Body of pancreas (tissue), 4 donors: ENCODE measurements around the gene HS6ST3. TPM values are rescaled to one million over a fixed set of nuclear protein-coding genes. Genes with fewer than 3 reads are reported as not detected.

Source experiments
- ATAC-seq: fragments of 150-250 bp; one replicate; pipeline ENCODE4 v1.9.1; 2016
- DNase-seq, 4 donors: peaks; one replicate each; pipeline ENCODE4 v3.0.0-alpha.2; 2019
- H3K27ac ChIP-seq, 4 donors: fragments of 200-600 bp; sonication (generic); 1 replicate in 3 of 4; 2 replicates in 1 of 4; pipeline versions ENCODE4 v1.5.1 to v1.6.1; 2016 to 2019; ENCODE audit warnings: mild to moderate bottlenecking in 1 of 4, mixed read lengths in 1 of 4, moderate library complexity in 1 of 4
- H3K27me3 ChIP-seq, 2 donors: fragments of 200-600 bp; sonication (generic); one replicate each; pipeline ENCODE4 v1.6.0; 2016; ENCODE audit warnings: mild to moderate bottlenecking in 1 of 2
- H3K36me3 ChIP-seq, 2 donors: fragments of 200-600 bp; sonication (generic); replicated peaks in 1 of 2; 2 replicates each; pipeline ENCODE4 v1.5.1; 2016; ENCODE audit warnings: low read depth in 2 of 2; ENCODE audit not compliant: insufficient read depth in 1 of 2
- H3K4me1 ChIP-seq: fragments of 200-600 bp; sonication (generic); one replicate; pipeline ENCODE4 v1.6.0; 2016
- H3K4me3 ChIP-seq, 2 donors: fragments of 200-600 bp; sonication (generic); 1 replicate in 1 of 2; 2 replicates in 1 of 2; pipeline ENCODE4 v1.5.1; 2016 to 2019
- H3K9me3 ChIP-seq, 3 donors: fragments of 200-600 bp; sonication (generic); 1 replicate in 2 of 3; 2 replicates in 1 of 3; pipeline ENCODE4 v1.5.1; 2016
- CTCF ChIP-seq, 7 experiments: fragments of 450-650 bp in 4 of 7; fragments of 200-600 bp in 3 of 7; sonication (generic) in 3 of 7; IDR thresholded peaks; one replicate each; pipeline ENCODE4 v1.5.1; 2016 to 2019; ENCODE audit warnings: antibody characterized with exemption in 7 of 7
- POLR2A ChIP-seq, 3 donors: fragments of 450-650 bp; IDR thresholded peaks; one replicate each; pipeline ENCODE4 v1.6.1; 2016; ENCODE audit warnings: antibody characterized with exemption in 3 of 3, mild to moderate bottlenecking in 2 of 3
- WGBS, 2 donors: methylation state at CpG; one replicate each; pipeline ENCODE4 v1.1.5; 2017; 5-methylcytosine and 5-hydroxymethylcytosine counted together
- intact Hi-C: fragments of 100-400 bp; cut with DNase I; formaldehyde crosslinking; loops from one replicate; pipeline ENCODE4 v1.15.1; 2023
- total RNA-seq, 2 donors: library from RNA; depleted of rRNA; stranded (reverse); fragments of >200 nt; gene quantifications; one replicate each; pipeline ENCODE4 v1.1.0, GENCODE V29; 2016

The HS6ST3 gene
- total RNA-seq, 2 donors from 2014 or later, result 1.3 to 2.3 TPM

- no peak for ATAC-seq
- WGBS, 2 donors, result 75 to 78% methylated on average over 2 of the region's 2 CpGs
- no peaks in the 10 kb centered on the region for H3K27me3 ChIP-seq
- intact Hi-C loops, result no loop called here
- TF ChIP-seq CTCF (IDR thresholded peaks at IDR 0.05), result no peak
- TF ChIP-seq POLR2A (IDR thresholded peaks at IDR 0.05), result no peak
- H3K27ac ChIP-seq, result no peak overlapping the region
- H3K4me3 ChIP-seq, result no peak overlapping the region
- peaks cover 6% of the 10 kb centered on the region for H3K4me1 ChIP-seq
- H3K36me3 ChIP-seq, result no peaks in the 10 kb centered on the region
- DNase-seq, result no peak
- no peaks in the 10 kb centered on the region for H3K9me3 ChIP-seq
These were observed 610.8 kb downstream of the HS6ST3 start for GRCh38 chr13:96700657-96701056.

- Histone ChIP-seq H3K4me3 (no peak overlapping the region), H3K27ac (no peak overlapping the region), H3K27me3 (no peaks in the 10 kb centered on the region), H3K4me1 (peaks cover 2% of the 10 kb centered on the region), H3K9me3 (no peaks in the 10 kb centered on the region), H3K36me3 (no peaks in the 10 kb centered on the region)
- intact Hi-C loops, result no loop called here
- no peak for DNase-seq
- no peak for TF ChIP-seq POLR2A (IDR thresholded peaks at IDR 0.05)
- no peak for TF ChIP-seq CTCF (IDR thresholded peaks at IDR 0.05)
- no peak for ATAC-seq
- WGBS, 2 donors, result 87 to 92% methylated on average over 3 of the region's 3 CpGs
These were observed 617.2 kb downstream of the HS6ST3 start for GRCh38 chr13:96707146-96707545.

GRCh38 chr13:96710166-96710862 lies 620.4 kb downstream of the HS6ST3 start:
- intact Hi-C loops, result no loop called here
- no peaks in the 10 kb centered on the region for H3K9me3 ChIP-seq
- no peak for ATAC-seq
- no peaks in the 10 kb centered on the region for H3K36me3 ChIP-seq
- DNase-seq, result no peak
- H3K4me3 ChIP-seq, result no peak overlapping the region
- H3K4me1 ChIP-seq, result no peaks in the 10 kb centered on the region
- H3K27ac ChIP-seq, result no peak overlapping the region
- TF ChIP-seq POLR2A (IDR thresholded peaks at IDR 0.05) (no peak), CTCF (IDR thresholded peaks at IDR 0.05) (no peak)
- WGBS, 2 donors, result 88% methylated on average over 3 of the region's 3 CpGs
- H3K27me3 ChIP-seq, result no peaks in the 10 kb centered on the region

GRCh38 chr13:96720446-96720845 lies 630.5 kb downstream of the HS6ST3 start:
- no peak overlapping the region for H3K27ac ChIP-seq
- H3K36me3 ChIP-seq, result no peaks in the 10 kb centered on the region
- 86 to 92% methylated on average over 4 of the region's 4 CpGs for WGBS, 2 donors
- DNase-seq (no peak), ATAC-seq (no peak)
- no peaks in the 10 kb centered on the region for H3K4me1 ChIP-seq
- H3K4me3 ChIP-seq, result no peak overlapping the region
- no peaks in the 10 kb centered on the region for H3K9me3 ChIP-seq
- intact Hi-C loops, result no loop called here
- TF ChIP-seq CTCF (IDR thresholded peaks at IDR 0.05), result no peak
- no peak for TF ChIP-seq POLR2A (IDR thresholded peaks at IDR 0.05)
- no peaks in the 10 kb centered on the region for H3K27me3 ChIP-seq

GRCh38 chr13:96726651-96727050 lies 636.7 kb downstream of the HS6ST3 start:
- DNase-seq, result no peak
- H3K27ac ChIP-seq, result no peak overlapping the region
- H3K36me3 ChIP-seq, result no peaks in the 10 kb centered on the region
- H3K4me3 ChIP-seq, result no peak overlapping the region
- H3K4me1 ChIP-seq, result no peaks in the 10 kb centered on the region
- peaks cover 0 to 6% (median 0%) of the 10 kb centered on the region in 3 donors for H3K9me3 ChIP-seq
- ATAC-seq, result no peak
- no peaks in the 10 kb centered on the region for H3K27me3 ChIP-seq
- intact Hi-C loops, result no loop called here
- TF ChIP-seq CTCF (IDR thresholded peaks at IDR 0.05) (no peak), POLR2A (IDR thresholded peaks at IDR 0.05) (no peak)
